22Rv1 (cell line): Measurements from ENCODE around the gene SLC35B4.

ENCODE experiments used
- H3K27ac ChIP-seq: fragments of 450-650 bp; 2 replicates; pipeline ENCODE4 v1.5.1; 2017
- ZFX ChIP-seq: fragments of 450-650 bp; IDR thresholded peaks from 2 replicates; pipeline ENCODE4 v1.6.1; 2017; ENCODE audit warnings: antibody characterized with exemption, borderline replicate concordance
- TF ChIP-seq, protein P1 (sequence below): fragments of 450-650 bp; IDR thresholded peaks from 2 replicates; pipeline ENCODE4 v1.5.1; 2017; ENCODE audit warnings: mild to moderate bottlenecking

SLC35B4 gene

DNA sequence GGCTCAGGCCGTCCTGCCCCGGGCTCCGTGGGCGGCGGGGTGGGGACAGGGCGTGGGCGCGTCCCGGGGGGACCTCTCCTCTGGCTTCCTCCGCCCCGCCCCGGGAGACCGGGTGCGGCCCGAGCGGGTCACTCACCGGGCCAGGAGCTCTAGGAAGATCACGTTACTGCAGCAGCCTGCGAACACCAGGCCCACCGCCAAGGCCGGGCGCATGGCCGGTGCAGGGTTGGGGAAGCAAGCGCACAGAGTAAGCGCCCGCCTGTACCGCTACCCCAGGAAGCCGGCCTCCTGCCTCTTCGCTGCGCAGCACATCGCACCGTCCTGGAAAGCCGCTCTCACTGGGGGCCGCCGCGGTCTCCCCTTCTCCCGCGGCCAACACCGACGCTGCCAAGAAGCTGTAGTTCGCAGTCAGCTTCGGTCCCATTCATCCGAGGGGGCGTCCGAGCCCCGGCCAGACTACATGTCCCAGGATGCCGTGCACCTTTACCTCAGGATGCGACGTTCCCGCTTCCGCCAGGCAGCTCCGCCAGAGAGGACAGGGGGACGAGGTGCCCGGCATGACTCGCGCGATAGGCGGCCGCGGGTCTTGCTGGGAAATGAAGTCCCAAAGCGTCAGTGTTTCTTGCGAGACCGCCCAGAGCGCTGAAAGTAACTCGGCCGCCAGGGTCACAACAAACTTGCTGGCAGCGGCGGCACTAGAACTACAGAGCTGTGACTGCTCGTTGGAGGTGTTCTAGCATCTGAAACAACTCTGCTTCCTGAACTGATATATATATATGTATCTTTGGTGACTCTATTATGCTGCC, at the start of gene SLC35B4:
Gene SLC35B4, minus strand, starts transcription at position 392 of the 806 bp plus-strand sequence. Its CDS starts 179 bp downstream, at position 213.
- peak within 1 kb of the TSS; percentile 50 for H3K27ac ChIP-seq

GRCh38 chr7:134366481-134366880, 49.8 kb upstream of the SLC35B4 start:
- no peak overlapping the region for H3K27ac ChIP-seq

More for the DNA sequence above, at the start of gene SLC35B4:
- TF ChIP-seq, protein P1, sequence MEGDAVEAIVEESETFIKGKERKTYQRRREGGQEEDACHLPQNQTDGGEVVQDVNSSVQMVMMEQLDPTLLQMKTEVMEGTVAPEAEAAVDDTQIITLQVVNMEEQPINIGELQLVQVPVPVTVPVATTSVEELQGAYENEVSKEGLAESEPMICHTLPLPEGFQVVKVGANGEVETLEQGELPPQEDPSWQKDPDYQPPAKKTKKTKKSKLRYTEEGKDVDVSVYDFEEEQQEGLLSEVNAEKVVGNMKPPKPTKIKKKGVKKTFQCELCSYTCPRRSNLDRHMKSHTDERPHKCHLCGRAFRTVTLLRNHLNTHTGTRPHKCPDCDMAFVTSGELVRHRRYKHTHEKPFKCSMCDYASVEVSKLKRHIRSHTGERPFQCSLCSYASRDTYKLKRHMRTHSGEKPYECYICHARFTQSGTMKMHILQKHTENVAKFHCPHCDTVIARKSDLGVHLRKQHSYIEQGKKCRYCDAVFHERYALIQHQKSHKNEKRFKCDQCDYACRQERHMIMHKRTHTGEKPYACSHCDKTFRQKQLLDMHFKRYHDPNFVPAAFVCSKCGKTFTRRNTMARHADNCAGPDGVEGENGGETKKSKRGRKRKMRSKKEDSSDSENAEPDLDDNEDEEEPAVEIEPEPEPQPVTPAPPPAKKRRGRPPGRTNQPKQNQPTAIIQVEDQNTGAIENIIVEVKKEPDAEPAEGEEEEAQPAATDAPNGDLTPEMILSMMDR, result peak; percentile 32
- TF ChIP-seq ZFX, result no peak

DNA sequence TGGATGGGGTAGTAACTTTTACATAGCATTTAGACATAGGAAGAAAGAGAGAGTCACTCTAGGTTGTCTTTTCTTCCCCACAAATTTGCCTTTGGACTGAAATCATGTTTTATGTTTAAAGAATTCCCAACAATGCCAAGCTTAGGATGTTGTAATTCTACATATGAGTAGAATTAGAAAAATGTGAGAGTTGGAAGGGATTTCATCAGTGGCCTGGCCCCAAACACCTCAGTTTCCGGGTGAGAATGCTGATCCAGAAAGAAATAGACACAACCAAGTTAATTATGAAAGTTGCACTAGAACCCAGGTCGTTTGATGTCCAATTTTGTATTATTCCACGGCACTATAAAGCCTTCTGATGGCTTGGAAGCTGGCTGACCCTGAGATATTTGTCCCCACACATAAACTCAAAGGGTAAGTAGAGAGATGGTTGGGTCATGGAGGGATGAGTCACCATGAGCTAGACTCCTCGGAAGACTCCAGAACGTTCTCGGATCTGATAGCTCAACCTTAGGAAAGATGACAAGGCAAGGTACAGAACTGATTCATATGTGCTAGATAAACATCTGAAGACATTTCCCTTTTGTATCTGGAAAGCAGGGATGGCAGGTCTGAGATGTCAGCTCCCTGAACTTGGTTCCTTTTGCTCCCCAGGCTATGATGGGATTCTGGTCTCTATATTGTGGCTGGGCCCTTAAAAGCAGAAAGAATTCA, 48.8 kb upstream of the SLC35B4 start:
- no peak overlapping the region for H3K27ac ChIP-seq
- TF ChIP-seq ZFX, result no peak
- TF ChIP-seq, protein P1, result no peak

More at GRCh38 chr7:134366481-134366880, 49.8 kb upstream of the SLC35B4 start:
- no peak for TF ChIP-seq ZFX
- TF ChIP-seq, protein P1, result no peak

DNA sequence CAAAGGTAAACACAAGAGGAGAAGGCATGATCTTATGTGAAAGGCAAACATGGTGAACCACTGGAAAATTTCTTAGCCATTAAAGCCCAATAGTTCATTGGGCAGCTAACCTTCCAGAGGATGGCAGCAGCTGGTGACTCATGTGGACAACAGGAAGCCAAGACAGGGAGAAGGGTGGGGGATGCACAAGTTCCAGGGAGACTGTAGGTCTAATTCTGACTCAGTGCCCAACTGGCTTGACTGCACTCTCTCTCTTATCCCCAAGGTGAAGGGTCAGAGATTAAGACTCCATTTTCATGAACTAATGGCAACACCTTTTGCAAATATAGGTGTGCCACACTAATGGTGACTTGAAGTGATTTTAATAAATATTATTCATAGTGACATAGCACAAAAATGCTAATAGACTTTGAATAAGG, 47.9 kb upstream of the SLC35B4 start:
- no peak overlapping the region for H3K27ac ChIP-seq

DNA sequence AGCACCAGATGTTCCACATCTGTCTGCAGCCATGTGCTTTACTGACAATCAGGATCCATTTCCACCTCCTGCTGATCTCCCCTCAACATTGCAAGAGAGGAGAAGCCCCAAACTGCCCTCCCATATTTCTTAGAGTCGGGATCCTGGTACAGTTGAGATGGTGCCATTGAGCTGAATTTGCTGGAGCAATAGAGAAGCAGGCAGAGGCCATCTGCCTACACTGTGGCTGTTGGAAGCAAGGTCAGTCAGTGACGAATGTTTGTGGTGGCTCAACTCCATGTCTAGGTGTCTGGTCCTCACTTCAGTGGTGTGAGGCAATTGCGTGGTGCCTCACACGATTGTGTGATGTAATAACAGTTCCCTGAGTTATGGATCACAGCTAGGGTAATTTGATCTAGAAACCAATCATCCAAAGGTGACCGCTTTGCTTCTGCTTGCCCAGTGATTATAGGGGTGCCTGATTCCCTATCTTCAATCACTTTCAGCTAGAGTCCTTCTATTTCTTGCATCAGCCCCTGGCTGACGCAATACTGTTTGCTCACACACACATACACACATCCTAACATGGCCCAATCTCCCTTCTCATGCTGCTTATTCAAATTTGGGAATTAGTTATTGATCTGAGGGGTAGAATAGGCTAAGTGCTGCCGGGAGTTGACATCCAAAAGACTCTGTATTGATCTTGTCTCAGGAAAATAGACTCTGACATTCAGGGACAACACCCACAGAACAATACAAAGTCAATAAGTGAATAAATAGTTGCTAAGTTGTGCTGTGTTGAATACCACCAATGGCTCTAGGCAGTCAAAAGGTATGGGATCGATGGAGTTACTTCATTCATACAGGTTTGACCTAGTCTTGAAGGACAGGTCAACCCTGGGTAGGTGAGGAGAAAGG, 46.1 kb upstream of the SLC35B4 start:
- no peak for TF ChIP-seq ZFX
- TF ChIP-seq, protein P1, result no peak
- no peak overlapping the region for H3K27ac ChIP-seq

More for the DNA sequence above, 47.9 kb upstream of the SLC35B4 start:
- no peak for TF ChIP-seq ZFX
- TF ChIP-seq, protein P1, result no peak

DNA sequence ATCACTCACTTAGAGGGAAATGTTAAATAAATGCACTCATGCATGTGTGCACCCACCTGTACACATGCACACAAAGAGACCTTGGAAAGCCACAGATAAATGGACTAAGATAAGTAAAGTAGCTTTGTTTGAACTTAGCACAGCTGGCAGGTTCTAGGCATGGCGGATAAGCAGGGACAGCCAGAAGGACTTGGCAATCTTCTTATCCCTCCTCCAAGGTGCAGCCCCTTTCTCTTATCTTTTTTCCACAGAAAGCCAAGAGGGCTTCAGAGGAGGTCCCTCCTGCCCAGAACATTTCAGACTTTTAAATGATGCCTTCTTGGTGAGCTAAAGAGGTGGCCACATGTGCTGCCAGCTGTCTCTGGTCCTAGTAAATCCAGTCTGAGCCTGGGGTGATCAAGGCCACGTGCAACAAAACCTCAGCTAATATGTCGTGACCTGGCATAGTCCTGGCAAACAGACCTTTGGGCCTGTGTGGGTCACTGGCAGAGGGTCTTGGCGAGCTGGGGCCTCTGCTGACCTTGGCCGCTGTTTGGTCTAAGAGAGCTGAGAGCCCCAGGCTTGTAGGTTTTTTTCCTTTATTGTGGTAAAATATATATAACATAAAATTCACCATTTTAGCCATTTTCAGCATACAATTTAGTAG, 43.2 kb upstream of the SLC35B4 start:
- TF ChIP-seq, protein P1, result no peak
- TF ChIP-seq ZFX, result no peak
- no peak overlapping the region for H3K27ac ChIP-seq
